WTC11 (cell line): ENCODE measurements around the gene UGT2B10.

Experiments used
- CREB1 ChIP-seq: sonication (generic); formaldehyde crosslinking; IDR thresholded peaks from 2 replicates; pipeline ENCODE4 v1.8.0; 2023; ENCODE audit warnings: mild to moderate bottlenecking, missing genetic modification reagents
- CTCF ChIP-seq: fragments of 200-600 bp; IDR thresholded peaks from 2 replicates; pipeline ENCODE4 v1.8.0; 2022; ENCODE audit warnings: antibody characterized with exemption
- EMX1 ChIP-seq: fragments of 250-450 bp; sonication (Bioruptor Pico); IDR thresholded peaks from 2 replicates; pipeline ENCODE4 v1.8.0; 2021; ENCODE audit warnings: mild to moderate bottlenecking
- IRF1 ChIP-seq: sonication (generic); formaldehyde crosslinking; IDR thresholded peaks from 2 replicates; pipeline ENCODE4 v1.8.0; 2023; ENCODE audit warnings: missing genetic modification reagents
- NFYB ChIP-seq: sonication (generic); formaldehyde crosslinking; conservative IDR thresholded peaks from 2 replicates; pipeline ENCODE4 v1.8.0; 2022; ENCODE audit warnings: low read depth, missing genetic modification reagents
- PREB ChIP-seq: sonication (generic); formaldehyde crosslinking; IDR thresholded peaks from 2 replicates; pipeline ENCODE4 v1.8.1; 2022; ENCODE audit warnings: mild to moderate bottlenecking, missing genetic modification reagents, moderate library complexity, borderline replicate concordance
- ZNF281 ChIP-seq: sonication (generic); formaldehyde crosslinking; IDR thresholded peaks from 2 replicates; pipeline ENCODE4 v1.8.0; 2023; ENCODE audit warnings: mild to moderate bottlenecking, missing genetic modification reagents
- ZNF671 ChIP-seq: fragments of 250-450 bp; sonication (Bioruptor Pico); IDR thresholded peaks from 2 replicates; pipeline ENCODE4 v1.8.0; 2021; ENCODE audit warnings: mild to moderate bottlenecking

- TF ChIP-seq NFYB (CRISPR knock-in tag), result no peak
- no peak for TF ChIP-seq CTCF
- TF ChIP-seq ZNF281, result no peak
- TF ChIP-seq ZNF671, result no peak
- TF ChIP-seq CREB1 (CRISPR knock-in tag), result no peak
- no peak for TF ChIP-seq EMX1 (CRISPR knock-in tag)
- TF ChIP-seq PREB (CRISPR knock-in tag), result no peak
- no peak for TF ChIP-seq IRF1 (CRISPR knock-in tag)
These were observed 34.5 kb downstream of the UGT2B10 start for GRCh38 chr4:68850293-68850692.
